PC-3 (cell line): ENCODE measurements around the gene KLHL13. TPM values are rescaled to one million over a fixed set of nuclear protein-coding genes. Genes with fewer than 3 reads are reported as not detected.

Experiments
- ATAC-seq: fragments of 200-7000 bp; cut with Tn5 transposase; 2 replicates; pipeline ENCODE4 v1.9.1; 2020; ENCODE audit warnings: mild to moderate bottlenecking, moderate library complexity
- BruUV-seq: library from RNA; stranded (reverse); fragments of 400-500 nt; replicated peaks from 2 replicates; lab custom pipeline; 2021; lab: Mats Ljungman, UMichigan
- CTCF ChIA-PET: fragments of 300-600 bp; sonication (Branson Sonifier 250); formaldehyde crosslinking; loops from one replicate; lab custom pipeline; 2022; ENCODE audit warnings: antibody characterized with exemption; lab: Charles Lee
- POLR2A ChIA-PET: fragments of 300-600 bp; sonication (Branson Sonifier 250); formaldehyde crosslinking; loops from one replicate; lab custom pipeline; 2022; ENCODE audit warnings: antibody characterized with exemption; ENCODE audit not compliant: unreplicated experiment; lab: Charles Lee
- DNase-seq: peaks from one replicate; pipeline ENCODE4 v3.0.0-alpha.2; 2015
- H2AFZ ChIP-seq: fragments of 300-600 bp; sonication (generic); 2 replicates; pipeline ENCODE4 v1.6.0; 2016; ENCODE audit warnings: antibody characterized with exemption, low read length
- H3F3A ChIP-seq: fragments of 300-600 bp; sonication (generic); one replicate; pipeline ENCODE4 v1.6.0; 2017; ENCODE audit warnings: antibody characterized with exemption, low read length, control low read depth, mild to moderate bottlenecking; ENCODE audit not compliant: unreplicated experiment
- H3K27ac ChIP-seq: fragments of 300-600 bp; sonication (generic); 2 replicates; pipeline ENCODE4 v1.5.1; 2016; ENCODE audit warnings: mild to moderate bottlenecking, low read length
- H3K27me3 ChIP-seq: fragments of 300-600 bp; sonication (generic); 2 replicates; pipeline ENCODE4 v1.6.1; 2016; ENCODE audit warnings: low read length, mixed read lengths
- H3K36me3 ChIP-seq: fragments of 300-600 bp; sonication (generic); 2 replicates; pipeline ENCODE4 v1.6.1; 2016; ENCODE audit warnings: low read depth, mixed run types, low read length, mixed read lengths
- H3K4me1 ChIP-seq: fragments of 300-600 bp; sonication (generic); 2 replicates; pipeline ENCODE4 v1.5.1; 2016; ENCODE audit warnings: low read length; ENCODE audit not compliant: insufficient read depth
- H3K4me2 ChIP-seq: fragments of 300-600 bp; sonication (generic); 2 replicates; pipeline ENCODE4 v1.6.0; 2016; ENCODE audit warnings: low read length
- H3K4me3 ChIP-seq: fragments of 300-600 bp; sonication (generic); 2 replicates; pipeline ENCODE4 v1.5.1; 2016; ENCODE audit warnings: mild to moderate bottlenecking, low read length, mixed read lengths
- H3K79me2 ChIP-seq: fragments of 300-600 bp; sonication (generic); 2 replicates; pipeline ENCODE4 v1.6.1; 2017; ENCODE audit warnings: low read length, mixed read lengths
- H3K9ac ChIP-seq: fragments of 300-600 bp; sonication (generic); 2 replicates; pipeline ENCODE4 v1.6.0; 2016; ENCODE audit warnings: mild to moderate bottlenecking, low read length
- H3K9me2 ChIP-seq: fragments of 300-600 bp; sonication (generic); replicated peaks from 2 replicates; pipeline ENCODE4 v1.6.1; 2016; ENCODE audit warnings: mixed run types, low read length, mixed read lengths
- H3K9me3 ChIP-seq: fragments of 300-600 bp; sonication (generic); 2 replicates; pipeline ENCODE4 v1.6.1; 2016; ENCODE audit warnings: low read length, mixed read lengths
- H4K20me1 ChIP-seq: fragments of 300-600 bp; sonication (generic); 2 replicates; pipeline ENCODE4 v1.6.1; 2016; ENCODE audit warnings: low read length, mixed read lengths
- EZH2 ChIP-seq: fragments of 300-600 bp; sonication (generic); IDR thresholded peaks from one replicate; pipeline ENCODE4 v1.6.1; 2017; ENCODE audit warnings: antibody characterized with exemption, mild to moderate bottlenecking, low read length; ENCODE audit not compliant: unreplicated experiment
- EZH2phosphoT487 ChIP-seq: fragments of 300-600 bp; sonication (generic); IDR thresholded peaks from 2 replicates; pipeline ENCODE4 v1.6.1; 2018; ENCODE audit warnings: mild to moderate bottlenecking, antibody characterized with exemption, low read length, borderline replicate concordance
- intact Hi-C: fragments of 100-400 bp; cut with micrococcal nuclease; formaldehyde crosslinking; loops from 2 replicates; pipeline ENCODE4 v1.9.0; 2023
- total RNA-seq: library from RNA; depleted of rRNA; stranded (reverse); fragments of >200 nt; gene quantifications from 2 replicates; pipeline ENCODE4 v1.2.3, GENCODE V29; 2014
- TF ChIP-seq, protein P1 (sequence below): fragments of 300-600 bp; sonication (generic); conservative IDR thresholded peaks from 2 replicates; pipeline ENCODE4 v1.5.1; 2017; ENCODE audit warnings: antibody characterized with exemption, low read depth, mild to moderate bottlenecking, low read length

KLHL13 gene
- total RNA-seq, 1 experiment from 2014 or later: 4.0 TPM

DNA sequence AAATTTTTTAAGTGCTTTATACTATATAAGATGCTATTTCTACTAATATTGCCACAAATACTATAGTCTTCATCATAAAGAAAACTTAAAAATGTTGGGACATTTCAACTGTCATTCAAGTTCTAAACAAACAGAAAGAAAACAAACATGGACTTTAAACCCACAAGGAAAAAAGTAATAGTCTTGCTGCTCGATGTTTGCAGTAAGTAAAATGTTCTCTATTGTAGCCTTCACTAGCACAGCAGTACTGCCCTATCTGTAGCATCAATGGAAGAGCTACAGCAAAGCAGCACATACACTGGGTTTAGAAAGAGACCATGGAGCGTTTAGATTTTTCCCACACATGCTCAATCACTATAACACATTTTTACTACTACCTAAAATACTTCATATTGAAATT lies 146.8 kb downstream of the KLHL13 start:
- no TSS peak for BruUV-seq
- CTCF ChIA-PET: no interaction called here

DNA sequence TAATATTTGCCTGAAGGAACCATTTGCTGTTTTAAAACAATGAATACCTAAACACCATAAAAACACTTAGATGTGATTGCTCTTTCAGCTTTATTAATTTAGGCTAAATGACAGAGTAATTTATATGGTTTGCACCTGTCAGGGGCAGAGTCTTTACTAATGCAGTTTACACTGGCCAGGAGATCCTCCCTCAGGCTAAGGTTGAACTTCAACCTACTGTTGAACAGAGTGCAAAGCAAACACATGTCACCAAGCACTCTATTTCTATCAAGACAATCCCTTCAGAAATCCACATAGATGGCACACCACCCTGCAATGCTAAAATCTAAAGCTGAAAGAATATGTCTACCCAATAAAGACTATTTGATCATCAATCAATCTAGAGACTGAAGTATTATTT lies 147.3 kb downstream of the KLHL13 start:
- intact Hi-C loops: no loop called here
- Histone ChIP-seq H3K4me2 (peak overlapping the region; percentile 41; the same call in 1 of the 2 replicates), H3K27me3 (no peaks in the 10 kb centered on the region), H3K27ac (no peak overlapping the region), H2AFZ (no peak overlapping the region), H3K9me2 (no peaks in the 10 kb centered on the region), H3K9ac (no peak overlapping the region), H3K36me3 (no peaks in the 10 kb centered on the region), H3F3A (no peaks in the 10 kb centered on the region), H3K79me2 (no peaks in the 10 kb centered on the region), H3K9me3 (no peaks in the 10 kb centered on the region), H4K20me1 (no peaks in the 10 kb centered on the region), H3K4me1 (peaks cover 9% of the 10 kb centered on the region), H3K4me3 (no peak overlapping the region)
- ATAC-seq (peak; percentile 69), DNase-seq (peak; percentile 20)
- ChIA-PET POLR2A (no interaction called here), CTCF (no interaction called here)
- TF ChIP-seq, protein P1, sequence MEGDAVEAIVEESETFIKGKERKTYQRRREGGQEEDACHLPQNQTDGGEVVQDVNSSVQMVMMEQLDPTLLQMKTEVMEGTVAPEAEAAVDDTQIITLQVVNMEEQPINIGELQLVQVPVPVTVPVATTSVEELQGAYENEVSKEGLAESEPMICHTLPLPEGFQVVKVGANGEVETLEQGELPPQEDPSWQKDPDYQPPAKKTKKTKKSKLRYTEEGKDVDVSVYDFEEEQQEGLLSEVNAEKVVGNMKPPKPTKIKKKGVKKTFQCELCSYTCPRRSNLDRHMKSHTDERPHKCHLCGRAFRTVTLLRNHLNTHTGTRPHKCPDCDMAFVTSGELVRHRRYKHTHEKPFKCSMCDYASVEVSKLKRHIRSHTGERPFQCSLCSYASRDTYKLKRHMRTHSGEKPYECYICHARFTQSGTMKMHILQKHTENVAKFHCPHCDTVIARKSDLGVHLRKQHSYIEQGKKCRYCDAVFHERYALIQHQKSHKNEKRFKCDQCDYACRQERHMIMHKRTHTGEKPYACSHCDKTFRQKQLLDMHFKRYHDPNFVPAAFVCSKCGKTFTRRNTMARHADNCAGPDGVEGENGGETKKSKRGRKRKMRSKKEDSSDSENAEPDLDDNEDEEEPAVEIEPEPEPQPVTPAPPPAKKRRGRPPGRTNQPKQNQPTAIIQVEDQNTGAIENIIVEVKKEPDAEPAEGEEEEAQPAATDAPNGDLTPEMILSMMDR: no peak
- TF ChIP-seq EZH2: no peak
- TF ChIP-seq EZH2phosphoT487: no peak
- no TSS peak for BruUV-seq

More for the DNA sequence above, 146.8 kb downstream of the KLHL13 start:
- Histone ChIP-seq H3K36me3 (no peaks in the 10 kb centered on the region), H3K27me3 (no peaks in the 10 kb centered on the region), H3K9me3 (no peaks in the 10 kb centered on the region), H3K27ac (no peak overlapping the region), H3K9ac (no peak overlapping the region), H3F3A (no peaks in the 10 kb centered on the region), H4K20me1 (no peaks in the 10 kb centered on the region), H3K79me2 (no peaks in the 10 kb centered on the region), H3K9me2 (no peaks in the 10 kb centered on the region), H3K4me2 (peak overlapping the region; percentile 41; the same call in 1 of the 2 replicates), H3K4me1 (peaks cover 9% of the 10 kb centered on the region), H3K4me3 (no peak overlapping the region), H2AFZ (no peak overlapping the region)
- POLR2A ChIA-PET: no interaction called here
- 0 out of 2 replicates have a peak, but pooled peaks have one; percentile 33 for ATAC-seq
- intact Hi-C loops: loop anchor here (5.0 kb wide), 1 partner anchor 42 kb away; no protein-coding TSS in a partner anchor
- DNase-seq: no peak
- TF ChIP-seq EZH2: no peak
- TF ChIP-seq, protein P1: no peak
- TF ChIP-seq EZH2phosphoT487: no peak

DNA sequence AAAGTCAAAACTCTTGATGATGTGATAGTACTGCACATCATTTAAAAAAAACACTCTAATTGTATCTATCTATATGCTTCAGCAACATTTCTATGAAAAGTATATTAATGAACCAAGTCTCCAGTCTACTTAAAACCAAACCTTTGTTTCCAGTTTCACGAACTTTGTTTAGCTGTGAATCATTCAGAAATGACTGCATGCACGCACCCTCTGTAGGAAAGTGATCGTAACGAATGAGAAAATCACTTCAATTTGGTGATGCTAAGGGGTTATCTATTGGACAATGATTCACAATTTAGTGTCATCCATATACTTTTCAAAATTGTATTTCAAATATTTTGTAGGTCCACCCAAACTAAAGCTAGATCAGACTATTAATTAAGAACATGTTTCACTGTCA lies 157.6 kb downstream of the KLHL13 start:
- DNase-seq (no peak), ATAC-seq (no peak)
- Histone ChIP-seq H3K4me1 (peaks cover 7% of the 10 kb centered on the region; the same call in 1 of the 2 replicates), H3K9me2 (no peaks in the 10 kb centered on the region), H3K27ac (no peak overlapping the region), H3K9me3 (no peaks in the 10 kb centered on the region), H3F3A (no peaks in the 10 kb centered on the region), H4K20me1 (no peaks in the 10 kb centered on the region), H3K36me3 (no peaks in the 10 kb centered on the region), H3K27me3 (no peaks in the 10 kb centered on the region), H3K9ac (no peak overlapping the region), H3K79me2 (no peaks in the 10 kb centered on the region), H2AFZ (no peak overlapping the region), H3K4me2 (no peak overlapping the region), H3K4me3 (no peak overlapping the region)
- ChIA-PET POLR2A (no interaction called here), CTCF (no interaction called here)
- TF ChIP-seq, protein P1: no peak
- TF ChIP-seq EZH2: no peak
- no peak for TF ChIP-seq EZH2phosphoT487
- intact Hi-C loops: no loop called here
- no TSS peak for BruUV-seq
